Mesothelial cell of epicardium (in vitro differentiated cells): ENCODE measurements around the gene F8. TPM values are rescaled to one million over a fixed set of nuclear protein-coding genes. Genes with fewer than 3 reads are reported as not detected.

Experiments
- DNase-seq, 2 experiments: peaks; one replicate each; pipeline ENCODE4 v3.0.0; 2021; ENCODE audit warnings: low spot score in 2 of 2; ENCODE audit not compliant: unreplicated experiment in 2 of 2
- H3K27ac Mint-ChIP-seq: 2 replicates; pipeline ENCODE4 v1.8.0; 2021; ENCODE audit warnings: mixed read lengths
- H3K27me3 Mint-ChIP-seq: 2 replicates; pipeline ENCODE4 v1.8.0; 2021; ENCODE audit warnings: low read depth, mixed read lengths
- H3K36me3 Mint-ChIP-seq: 2 replicates; pipeline ENCODE4 v1.8.0; 2021; ENCODE audit warnings: mixed read lengths
- H3K4me1 Mint-ChIP-seq: 2 replicates; pipeline ENCODE4 v1.8.0; 2021; ENCODE audit warnings: mixed read lengths
- H3K4me3 Mint-ChIP-seq: 2 replicates; pipeline ENCODE4 v1.8.0; 2021; ENCODE audit warnings: mild to moderate bottlenecking, moderate library complexity, mixed read lengths
- H3K9me3 Mint-ChIP-seq: 2 replicates; pipeline ENCODE4 v1.8.0; 2021; ENCODE audit warnings: mixed read lengths
- CTCF ChIP-seq: fragments of 200-600 bp; sonication (generic); IDR thresholded peaks from one replicate; pipeline ENCODE4 v1.5.0; 2021; ENCODE audit warnings: antibody characterized with exemption; ENCODE audit not compliant: unreplicated experiment
- total RNA-seq: library from RNA; stranded (reverse); gene quantifications from 3 replicates; pipeline ENCODE4 v1.2.1, GENCODE V29; 2021

The F8 gene
- total RNA-seq, 1 donor from 2014 or later: 3.9 TPM

GRCh38 chrX:154855256-154855655 lies 167.3 kb downstream of the F8 start:
- H3K27ac Mint-ChIP-seq: no peak overlapping the region
- peaks cover 54% of the 10 kb centered on the region for H3K9me3 Mint-ChIP-seq
- peaks cover 2% of the 10 kb centered on the region for H3K36me3 Mint-ChIP-seq
- H3K4me1 Mint-ChIP-seq: no peaks in the 10 kb centered on the region
- no peak overlapping the region for H3K4me3 Mint-ChIP-seq
- no peaks in the 10 kb centered on the region for H3K27me3 Mint-ChIP-seq
- no peak for TF ChIP-seq CTCF
- DNase-seq: no peak

- Mint-ChIP-seq H3K4me1 (no peaks in the 10 kb centered on the region), H3K27ac (no peak overlapping the region), H3K9me3 (peaks cover 63% of the 10 kb centered on the region), H3K27me3 (no peaks in the 10 kb centered on the region), H3K4me3 (no peak overlapping the region), H3K36me3 (peaks cover 3% of the 10 kb centered on the region)
- no peak for TF ChIP-seq CTCF
- no peak for DNase-seq
Measured at GRCh38 chrX:154850957-154851611, 171.4 kb downstream of the F8 start.

- no peak for TF ChIP-seq CTCF
- no peaks in the 10 kb centered on the region for H3K4me1 Mint-ChIP-seq
- H3K4me3 Mint-ChIP-seq: no peak overlapping the region
- no peak overlapping the region for H3K27ac Mint-ChIP-seq
- peaks cover 35% of the 10 kb centered on the region for H3K9me3 Mint-ChIP-seq
- H3K27me3 Mint-ChIP-seq: no peaks in the 10 kb centered on the region
- DNase-seq: no peak
- H3K36me3 Mint-ChIP-seq: peaks cover 2% of the 10 kb centered on the region
Measured at GRCh38 chrX:154840856-154841255, 181.7 kb downstream of the F8 start.

GRCh38 chrX:154836163-154836562 lies 186.4 kb downstream of the F8 start:
- no peak for DNase-seq

GRCh38 chrX:154834562-154834961 lies 188.0 kb downstream of the F8 start, which contains the start of gene SMIM9:
TSS of gene SMIM9 (minus strand) at chrX:154834662. CDS start at chrX:154830856, 3,806 bp downstream.
- Mint-ChIP-seq H3K4me1 (no peaks in the 10 kb centered on the region), H3K27me3 (peaks cover 2% of the 10 kb centered on the region), H3K27ac (no peak within 1 kb of the TSS), H3K9me3 (peaks cover 22% of the 10 kb centered on the region), H3K4me3 (no peak within 1 kb of the TSS), H3K36me3 (peaks cover under 1% of the 10 kb centered on the region)
- no peak for TF ChIP-seq CTCF
- no peak for DNase-seq

More at GRCh38 chrX:154836163-154836562, 186.4 kb downstream of the F8 start:
- H3K9me3 Mint-ChIP-seq: peaks cover 33% of the 10 kb centered on the region
- H3K27ac Mint-ChIP-seq: no peak overlapping the region
- no peak overlapping the region for H3K4me3 Mint-ChIP-seq
- no peaks in the 10 kb centered on the region for H3K27me3 Mint-ChIP-seq
- H3K4me1 Mint-ChIP-seq: no peaks in the 10 kb centered on the region
- TF ChIP-seq CTCF: no peak
- peaks cover 2% of the 10 kb centered on the region for H3K36me3 Mint-ChIP-seq
